Cerebellar nuclear complex (tissue), 1 donor: ENCODE measurements around the gene SOBP.
"Not testable (repeated sequence)": the region's sequence is repeated elsewhere in the genome, so short reads cannot be mapped to it uniquely, and the experiment has no call there.

Source experiments
- DNase-seq, 2 experiments: peaks; one replicate each; lab custom pipeline; 2025; lab: John Stamatoyannopoulos, UW

Gene SOBP

GRCh38 chr6:107489636-107490565 lies at the start of gene SOBP:
Gene SOBP (plus strand): TSS chr6:107490117. CDS start chr6:107490617, 500 bp downstream.
- DNase-seq = no peak

GRCh38 chr6:107440936-107441335 lies 49.0 kb upstream of the SOBP start:
- DNase-seq = no peak

- no peak for DNase-seq
Observed at GRCh38 chr6:107441682-107442081, 48.2 kb upstream of the SOBP start.

GRCh38 chr6:107442938-107443607 lies 46.8 kb upstream of the SOBP start:
- no peak for DNase-seq

GRCh38 chr6:107443608-107444267 lies 46.2 kb upstream of the SOBP start:
- DNase-seq = no peak

GRCh38 chr6:107444277-107444676 lies 45.6 kb upstream of the SOBP start:
- no peak for DNase-seq

- DNase-seq = no peak
Observed at GRCh38 chr6:107447663-107448216, 42.2 kb upstream of the SOBP start.

GRCh38 chr6:107448776-107449175 lies 41.1 kb upstream of the SOBP start:
- DNase-seq = no peak

GRCh38 chr6:107458672-107459282 lies 31.1 kb upstream of the SOBP start:
- DNase-seq = no peak

GRCh38 chr6:107459283-107460082 lies 30.4 kb upstream of the SOBP start, which contains the start of gene PDSS2:
Gene PDSS2 (minus strand): TSS chr6:107459564. CDS start chr6:107459285, 279 bp downstream.
- peak; percentile 57 to 88 for DNase-seq

- no peak for DNase-seq
Observed at GRCh38 chr6:107460083-107460631, 29.8 kb upstream of the SOBP start.

- no peak for DNase-seq
Observed at GRCh38 chr6:107466062-107466461, 23.9 kb upstream of the SOBP start.

- no peak for DNase-seq
Observed at GRCh38 chr6:107470364-107470763, 19.6 kb upstream of the SOBP start.

- no peak for DNase-seq
Observed at GRCh38 chr6:107473660-107474059, 16.3 kb upstream of the SOBP start.

- not testable (repeated sequence) for DNase-seq
Observed at GRCh38 chr6:107475360-107475759, 14.6 kb upstream of the SOBP start.

- not testable (repeated sequence) for DNase-seq
Observed at GRCh38 chr6:107475826-107476225, 14.1 kb upstream of the SOBP start.

- DNase-seq = no peak
Observed at GRCh38 chr6:107479089-107479690, 10.7 kb upstream of the SOBP start.

- DNase-seq = no peak
Observed at GRCh38 chr6:107485157-107485556, 4.8 kb upstream of the SOBP start.

- DNase-seq = no peak
Observed at GRCh38 chr6:107488174-107488874, 1.6 kb upstream of the SOBP start.
